Dendritic cell treated with granulocyte-macrophage colony-stimulating factor and Interleukin-4, amounts not matched to agents 40 ng/mL and 50 ng/mL, for 4 days (primary cell): ENCODE measurements around the gene MACROD2.

ENCODE experiments used
- H3K27ac Mint-ChIP-seq: one replicate; pipeline ENCODE4 v1.8.0; 2022; ENCODE audit warnings: mild to moderate bottlenecking, mixed read lengths
- H3K27me3 Mint-ChIP-seq: one replicate; pipeline ENCODE4 v1.8.0; 2022; ENCODE audit warnings: mild to moderate bottlenecking, mixed read lengths
- H3K36me3 Mint-ChIP-seq: one replicate; pipeline ENCODE4 v1.8.0; 2022; ENCODE audit warnings: low read depth, mixed read lengths
- H3K4me1 Mint-ChIP-seq: one replicate; pipeline ENCODE4 v1.8.0; 2022; ENCODE audit warnings: low read depth, mixed read lengths
- H3K4me3 Mint-ChIP-seq: one replicate; pipeline ENCODE4 v1.8.0; 2022; ENCODE audit warnings: mild to moderate bottlenecking, moderate library complexity, mixed read lengths
- H3K9me3 Mint-ChIP-seq: one replicate; pipeline ENCODE4 v1.8.0; 2022; ENCODE audit warnings: mixed read lengths
- intact Hi-C: fragments of 100-400 bp; cut with micrococcal nuclease; formaldehyde crosslinking; loops from one replicate; pipeline ENCODE4 v1.15.0; 2022

Gene MACROD2

GRCh38 chr20:14826543-14827313 is 831.4 kb downstream of the MACROD2 start:
- H3K4me3 Mint-ChIP-seq = no peak overlapping the region
- intact Hi-C loops = no loop called here
- no peak overlapping the region for H3K27ac Mint-ChIP-seq
- no peaks in the 10 kb centered on the region for H3K4me1 Mint-ChIP-seq
- no peaks in the 10 kb centered on the region for H3K36me3 Mint-ChIP-seq
- peaks cover under 1% of the 10 kb centered on the region for H3K9me3 Mint-ChIP-seq
- H3K27me3 Mint-ChIP-seq = no peaks in the 10 kb centered on the region

GRCh38 chr20:14828459-14828858 is 833.1 kb downstream of the MACROD2 start:
- H3K4me3 Mint-ChIP-seq = no peak overlapping the region

DNA sequence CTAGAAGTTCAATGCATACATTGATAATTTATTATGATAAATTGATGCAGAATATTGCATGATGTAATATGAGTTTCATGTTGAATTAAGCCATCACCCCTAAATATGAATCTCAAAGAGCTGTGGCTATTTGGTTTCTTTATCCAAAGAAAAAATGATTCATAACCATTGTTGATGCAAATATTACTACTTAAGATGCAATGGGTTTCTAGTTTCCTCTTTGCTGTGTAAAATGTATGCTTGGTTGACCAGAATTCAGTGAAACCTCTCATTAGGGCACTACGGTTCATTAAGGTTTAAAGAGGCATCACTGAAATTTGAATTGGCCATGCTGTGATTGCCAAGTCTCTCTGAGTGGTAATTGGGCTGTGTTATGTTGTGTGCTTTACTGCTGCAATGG is 834.6 kb downstream of the MACROD2 start:
- intact Hi-C loops = no loop called here
- peaks cover 9% of the 10 kb centered on the region for H3K9me3 Mint-ChIP-seq
- no peaks in the 10 kb centered on the region for H3K36me3 Mint-ChIP-seq
- no peaks in the 10 kb centered on the region for H3K27me3 Mint-ChIP-seq
- no peak overlapping the region for H3K4me3 Mint-ChIP-seq
- no peak overlapping the region for H3K27ac Mint-ChIP-seq
- no peaks in the 10 kb centered on the region for H3K4me1 Mint-ChIP-seq

More at GRCh38 chr20:14828459-14828858, 833.1 kb downstream of the MACROD2 start:
- no peaks in the 10 kb centered on the region for H3K36me3 Mint-ChIP-seq
- H3K4me1 Mint-ChIP-seq = no peaks in the 10 kb centered on the region
- peaks cover 9% of the 10 kb centered on the region for H3K9me3 Mint-ChIP-seq
- intact Hi-C loops = no loop called here
- no peak overlapping the region for H3K27ac Mint-ChIP-seq
- H3K27me3 Mint-ChIP-seq = no peaks in the 10 kb centered on the region

DNA sequence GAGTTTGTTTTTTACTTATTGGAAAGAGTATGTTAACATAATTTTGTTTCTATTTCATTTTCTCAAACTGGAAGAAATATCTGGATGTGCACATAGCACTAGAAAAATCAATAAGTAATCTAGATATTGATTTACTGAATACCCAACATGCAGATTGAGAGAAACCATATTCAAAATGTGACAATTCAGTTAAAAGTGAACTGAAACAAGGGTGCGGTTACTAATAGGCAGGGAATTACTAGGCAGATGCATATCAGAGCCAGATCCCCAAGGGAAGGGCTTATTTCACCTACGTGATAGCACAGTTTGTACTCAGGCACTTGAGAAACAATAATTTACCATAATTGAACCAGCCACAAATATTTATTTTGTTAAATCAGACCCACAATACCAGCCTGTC is 835.1 kb downstream of the MACROD2 start:
- H3K27me3 Mint-ChIP-seq = no peaks in the 10 kb centered on the region
- no peaks in the 10 kb centered on the region for H3K4me1 Mint-ChIP-seq
- H3K27ac Mint-ChIP-seq = no peak overlapping the region
- no peak overlapping the region for H3K4me3 Mint-ChIP-seq
- H3K36me3 Mint-ChIP-seq = no peaks in the 10 kb centered on the region
- intact Hi-C loops = no loop called here
- peaks cover 9% of the 10 kb centered on the region for H3K9me3 Mint-ChIP-seq

DNA sequence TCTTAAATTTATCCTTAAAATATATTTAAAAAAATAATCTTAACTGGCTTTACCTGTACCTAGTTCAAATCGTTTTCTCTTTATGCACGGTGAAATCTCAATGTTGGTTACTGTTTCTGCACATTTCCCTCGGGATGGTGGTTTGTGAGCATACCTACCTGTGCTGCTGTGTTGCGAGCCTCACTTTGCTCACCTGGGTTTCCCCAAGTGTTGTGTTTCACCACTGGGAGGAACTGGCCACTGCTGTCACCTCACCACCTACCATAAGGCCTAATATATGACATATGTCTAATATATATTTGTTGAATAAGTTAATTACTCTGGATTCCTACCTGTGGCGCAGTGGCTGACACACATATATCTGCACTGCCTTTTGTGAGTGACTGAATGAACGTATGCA is 835.6 kb downstream of the MACROD2 start:
- Mint-ChIP-seq H3K36me3 (no peaks in the 10 kb centered on the region), H3K27me3 (no peaks in the 10 kb centered on the region), H3K4me3 (no peak overlapping the region), H3K27ac (no peak overlapping the region), H3K4me1 (no peaks in the 10 kb centered on the region), H3K9me3 (peaks cover 9% of the 10 kb centered on the region)
- intact Hi-C loops = no loop called here

GRCh38 chr20:14832630-14833029 is 837.3 kb downstream of the MACROD2 start:
- Mint-ChIP-seq H3K27me3 (no peaks in the 10 kb centered on the region), H3K4me3 (no peak overlapping the region), H3K9me3 (peaks cover 9% of the 10 kb centered on the region), H3K4me1 (no peaks in the 10 kb centered on the region), H3K27ac (no peak overlapping the region), H3K36me3 (no peaks in the 10 kb centered on the region)
- intact Hi-C loops = no loop called here

DNA sequence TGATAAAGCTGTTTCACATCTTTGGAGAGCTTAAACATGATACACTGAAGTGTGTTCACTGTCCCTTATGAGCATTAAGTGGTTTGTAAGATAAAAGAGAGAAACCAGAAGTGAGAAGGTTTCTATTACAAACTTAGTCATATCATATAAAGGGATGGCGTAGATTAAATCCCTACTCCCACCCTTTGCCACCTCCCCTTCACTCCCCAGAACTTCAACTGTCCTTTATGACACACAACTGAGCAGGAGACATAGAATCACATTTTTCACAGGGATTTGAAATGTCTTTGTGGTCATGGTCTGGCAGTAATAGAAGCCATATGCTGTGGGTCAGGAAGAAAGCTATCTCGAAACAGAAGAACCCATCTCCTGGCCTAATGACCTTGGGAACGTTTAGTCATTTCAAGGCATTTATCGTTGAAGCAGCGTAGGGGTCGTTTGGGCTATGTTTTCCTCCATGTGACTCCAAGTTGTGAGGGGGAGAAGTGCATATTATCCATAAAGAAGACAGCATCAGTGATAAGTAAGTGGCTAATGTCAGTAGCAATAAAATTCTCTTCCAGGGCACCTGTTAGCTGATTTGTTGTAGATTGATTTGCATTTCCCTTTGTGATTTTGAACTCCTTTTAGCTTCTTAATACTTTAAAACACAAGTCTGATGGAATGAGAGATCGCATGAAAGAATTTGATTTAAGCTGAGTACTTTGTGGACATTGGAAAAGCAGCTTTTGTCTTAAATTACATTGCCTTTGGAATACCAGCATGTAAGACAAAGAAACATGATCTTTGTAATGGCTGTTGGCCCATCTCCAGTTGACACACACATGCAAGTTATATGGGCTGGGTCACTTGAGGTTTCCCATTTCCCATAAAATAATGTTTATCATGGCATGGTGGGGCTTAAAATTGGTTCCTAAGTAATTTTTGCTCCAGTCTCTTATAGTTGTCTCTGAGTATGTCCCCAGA is 843.6 kb downstream of the MACROD2 start:
- Mint-ChIP-seq H3K4me1 (no peaks in the 10 kb centered on the region), H3K9me3 (no peaks in the 10 kb centered on the region), H3K36me3 (no peaks in the 10 kb centered on the region), H3K27me3 (no peaks in the 10 kb centered on the region), H3K4me3 (no peak overlapping the region), H3K27ac (no peak overlapping the region)
- intact Hi-C loops = no loop called here

GRCh38 chr20:14845199-14846160 is 850.2 kb downstream of the MACROD2 start:
- Mint-ChIP-seq H3K27ac (no peak overlapping the region), H3K27me3 (no peaks in the 10 kb centered on the region), H3K4me3 (no peak overlapping the region), H3K9me3 (no peaks in the 10 kb centered on the region), H3K36me3 (no peaks in the 10 kb centered on the region), H3K4me1 (no peaks in the 10 kb centered on the region)
- intact Hi-C loops = no loop called here

DNA sequence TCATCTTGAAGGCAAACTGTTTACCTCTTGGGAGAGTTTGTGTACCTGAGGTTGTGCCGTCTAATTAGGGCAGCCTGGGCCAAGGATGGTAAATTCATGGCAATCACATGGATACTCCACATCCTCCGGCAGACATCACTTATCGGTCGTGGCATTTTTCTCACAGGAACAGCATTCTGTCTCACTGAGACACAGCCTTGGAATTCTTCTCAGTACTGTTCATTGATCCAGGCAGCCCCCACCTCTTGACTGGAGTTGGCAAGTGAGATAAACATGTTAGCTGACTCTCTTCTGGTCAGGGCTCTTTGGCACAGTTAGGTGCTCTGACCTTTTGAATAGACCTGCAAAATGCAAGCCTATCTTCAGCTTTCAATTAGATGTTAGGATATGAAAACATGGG is 853.5 kb downstream of the MACROD2 start:
- Mint-ChIP-seq H3K36me3 (no peaks in the 10 kb centered on the region), H3K9me3 (peaks cover 18% of the 10 kb centered on the region), H3K4me3 (no peak overlapping the region), H3K27ac (no peak overlapping the region), H3K4me1 (no peaks in the 10 kb centered on the region), H3K27me3 (no peaks in the 10 kb centered on the region)
- intact Hi-C loops = no loop called here

DNA sequence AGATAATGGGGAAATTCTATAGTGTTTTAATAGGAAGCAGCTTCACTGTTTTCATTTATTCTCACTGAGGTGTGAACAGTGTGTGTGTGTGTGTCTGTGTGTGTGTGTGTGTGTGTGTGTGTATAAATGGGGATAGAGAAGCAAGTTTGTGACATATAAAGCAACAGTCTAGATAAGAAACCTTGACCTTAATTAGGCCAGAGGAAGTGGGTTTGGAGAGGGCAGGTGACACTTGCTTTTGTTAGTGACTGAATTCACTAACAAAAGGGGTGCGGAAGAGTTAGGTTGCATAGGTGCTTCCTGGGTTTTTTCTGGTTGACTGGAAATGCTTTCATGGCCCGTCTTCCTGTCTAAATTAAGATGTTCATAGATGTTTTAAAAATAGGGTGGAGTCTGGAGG is 857.8 kb downstream of the MACROD2 start:
- Mint-ChIP-seq H3K27me3 (no peaks in the 10 kb centered on the region), H3K4me3 (no peak overlapping the region), H3K9me3 (peaks cover 18% of the 10 kb centered on the region), H3K36me3 (no peaks in the 10 kb centered on the region), H3K4me1 (no peaks in the 10 kb centered on the region), H3K27ac (no peak overlapping the region)
- intact Hi-C loops = no loop called here

DNA sequence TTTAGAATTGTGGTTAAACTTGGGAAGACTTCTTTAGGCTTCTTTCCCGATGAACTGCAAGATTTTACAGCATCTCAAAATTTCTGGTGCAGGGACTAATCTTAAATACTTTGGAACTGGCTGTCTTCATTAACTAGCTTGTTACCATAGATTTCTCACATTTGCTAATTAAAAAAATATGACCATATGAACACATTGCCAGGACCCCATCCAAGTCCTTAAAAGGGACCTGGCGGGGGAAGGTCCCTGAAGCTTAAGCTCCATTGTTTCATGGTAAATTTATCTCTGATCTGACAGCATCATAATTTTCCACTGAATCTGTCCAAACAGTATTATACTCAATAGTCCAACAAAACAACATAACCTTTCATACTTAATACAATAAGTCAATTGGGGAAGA is 859.9 kb downstream of the MACROD2 start:
- intact Hi-C loops = no loop called here
- peaks cover 18% of the 10 kb centered on the region for H3K9me3 Mint-ChIP-seq

DNA sequence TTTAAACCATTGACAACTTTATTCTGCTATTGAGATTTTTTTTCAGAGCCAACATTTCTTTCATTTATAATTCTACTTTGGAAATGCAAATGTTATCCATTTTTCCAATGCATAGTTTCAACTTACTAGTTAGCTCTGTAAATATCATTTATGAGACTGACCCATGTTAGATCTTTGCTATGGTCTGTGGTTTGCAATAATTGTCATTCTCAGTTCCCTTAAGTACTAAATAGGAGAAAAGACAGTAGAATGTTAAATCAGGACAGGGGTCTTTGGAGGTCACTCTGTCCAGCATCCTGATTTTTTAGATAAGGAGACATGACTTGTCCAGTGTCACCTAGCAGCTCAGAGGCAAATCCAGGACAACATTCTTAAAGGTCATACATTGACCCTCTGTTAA is 864.3 kb downstream of the MACROD2 start:
- Mint-ChIP-seq H3K27me3 (no peaks in the 10 kb centered on the region), H3K9me3 (no peaks in the 10 kb centered on the region), H3K4me1 (no peaks in the 10 kb centered on the region), H3K27ac (no peak overlapping the region), H3K4me3 (no peak overlapping the region), H3K36me3 (no peaks in the 10 kb centered on the region)
- intact Hi-C loops = no loop called here

More for the DNA sequence above, 859.9 kb downstream of the MACROD2 start:
- H3K27ac Mint-ChIP-seq = no peak overlapping the region
- no peak overlapping the region for H3K4me3 Mint-ChIP-seq
- no peaks in the 10 kb centered on the region for H3K36me3 Mint-ChIP-seq
- H3K4me1 Mint-ChIP-seq = no peaks in the 10 kb centered on the region
- H3K27me3 Mint-ChIP-seq = no peaks in the 10 kb centered on the region

DNA sequence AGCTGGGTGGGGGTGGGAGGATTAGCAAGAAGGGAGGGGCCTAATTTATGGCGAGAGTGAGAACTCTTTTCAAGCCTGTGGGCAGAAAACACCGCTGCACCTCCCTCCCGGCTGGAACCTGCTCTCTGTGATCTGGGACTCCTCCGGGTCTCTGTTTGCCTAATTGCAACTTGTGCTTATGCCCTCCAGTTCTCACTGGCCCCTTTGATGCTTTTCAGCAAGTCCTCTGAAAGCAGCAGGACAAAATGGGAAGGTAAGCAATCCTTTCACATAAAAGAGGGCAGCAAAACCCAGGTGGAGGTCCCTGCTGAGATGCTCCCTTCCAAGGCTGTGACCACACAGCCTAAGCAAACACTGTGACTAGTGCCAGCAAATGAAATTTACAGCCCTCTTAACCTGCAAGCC is 865.1 kb downstream of the MACROD2 start:
- Mint-ChIP-seq H3K27me3 (no peaks in the 10 kb centered on the region), H3K4me1 (no peaks in the 10 kb centered on the region), H3K4me3 (no peak overlapping the region), H3K27ac (no peak overlapping the region), H3K9me3 (no peaks in the 10 kb centered on the region), H3K36me3 (no peaks in the 10 kb centered on the region)
- intact Hi-C loops = no loop called here
